GM23248 (cell line): ENCODE measurements around the gene CADM1.

Source experiments
- EZH2 ChIP-seq: fragments of 200-600 bp; sonication (generic); IDR thresholded peaks from 2 replicates; pipeline ENCODE4 v1.6.1; 2018; ENCODE audit warnings: antibody characterized with exemption, mild to moderate bottlenecking; ENCODE audit not compliant: insufficient read depth, poor library complexity, severe bottlenecking
- EZH2phosphoT487 ChIP-seq: fragments of 200-600 bp; sonication (generic); IDR thresholded peaks from 2 replicates; pipeline ENCODE4 v1.6.1; 2018; ENCODE audit warnings: antibody characterized with exemption, moderate library complexity, mild to moderate bottlenecking, low read depth; ENCODE audit not compliant: insufficient read depth

DNA sequence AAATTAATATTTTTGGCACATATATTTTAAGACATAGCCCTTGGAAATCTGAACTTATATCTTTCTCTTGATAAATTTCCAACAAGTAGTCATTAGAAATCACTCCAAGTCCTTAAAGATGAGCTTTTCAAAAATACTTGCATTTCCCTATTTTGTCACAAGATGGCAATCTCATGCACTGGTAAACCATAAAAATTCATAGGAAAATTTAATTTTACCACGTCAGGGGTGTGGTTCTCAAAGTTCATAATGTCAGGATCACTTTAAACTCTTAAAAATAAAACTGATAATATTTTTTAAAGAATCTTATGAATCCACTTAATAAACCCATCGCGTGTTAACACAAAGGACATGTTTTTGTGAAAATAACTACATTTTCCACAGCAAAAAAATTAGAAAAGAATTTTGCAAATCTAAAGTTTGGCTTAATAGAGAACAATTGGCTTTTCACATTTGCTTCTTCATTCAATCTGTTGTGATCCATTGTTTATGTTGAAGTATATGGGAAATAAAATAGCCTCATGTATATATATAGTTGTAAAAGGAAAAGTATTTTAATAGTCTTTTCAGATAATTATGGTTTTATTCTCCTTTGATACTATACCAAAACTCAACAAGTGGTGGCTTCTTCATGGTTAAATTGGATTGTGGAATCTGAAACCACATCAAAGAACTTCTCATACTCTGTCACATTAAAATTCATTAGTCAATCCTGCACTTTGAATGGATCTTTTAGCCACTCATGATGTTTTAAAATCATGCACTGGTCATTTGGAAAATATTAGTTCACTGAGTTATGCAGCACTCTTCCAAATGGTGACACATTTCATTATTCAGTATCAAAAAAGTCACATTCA lies 169.1 kb downstream of the CADM1 start:
- no peak for TF ChIP-seq EZH2
- TF ChIP-seq EZH2phosphoT487, result no peak
